Measurements from ENCODE around the gene KRTAP4-8. TPM values are rescaled to one million over a fixed set of nuclear protein-coding genes. Genes with fewer than 3 reads are reported as not detected.
"Not testable (repeated sequence)": the region's sequence is repeated elsewhere in the genome, so short reads cannot be mapped to it uniquely, and the experiment has no call there.

The KRTAP4-8 gene
- total and polyA plus RNA-seq, 2 donors (not counting 1 experiment from before 2014, with no cell fraction given): not detected

- Histone ChIP-seq H3K79me2 (ENCODE audit: control insufficient read depth, insufficient read depth, low read length) (no peaks in the 10 kb centered on the region), H3K4me2 (ENCODE audit: extremely low read depth, insufficient read depth, low read length) (no peak overlapping the region), H3K36me3 (ENCODE audit: control insufficient read depth, insufficient read depth, low read length) (no peaks in the 10 kb centered on the region), H3K4me1 (ENCODE audit: control insufficient read depth, extremely low read depth, insufficient read depth, low read length) (no peaks in the 10 kb centered on the region), H4K20me1 (ENCODE audit: control insufficient read depth, extremely low read depth, insufficient read depth, low read length) (no peaks in the 10 kb centered on the region), H3K4me3 (replicated peaks in 1 of 4; ENCODE audit: control extremely low read depth in 1 of 4, insufficient read depth in 1 of 4, low read depth in 3 of 4, low read length in 4 of 4) (no peak overlapping the region), H2AFZ (ENCODE audit: low read length) (no peak overlapping the region), H3K27ac (ENCODE audit: insufficient read depth, low read length) (no peak overlapping the region), H3K9ac (ENCODE audit: insufficient read depth, low read length) (no peak overlapping the region), H3K27me3 (ENCODE audit: control insufficient read depth, insufficient read depth, low read length) (no peaks in the 10 kb centered on the region), H3K9me3 (ENCODE audit: control insufficient read depth, insufficient read depth, low read depth, low read length) (no peaks in the 10 kb centered on the region)
- TF ChIP-seq CTCF (conservative IDR thresholded peaks at IDR 0.05 in 1 of 2, IDR thresholded peaks at IDR 0.05 in 1 of 2; ENCODE audit: low read depth in 1 of 2, low read length in 2 of 2) (no peak), EZH2 (IDR thresholded peaks at IDR 0.05; ENCODE audit: low read length, missing control alignments) (no peak)
- no peak for DNase-seq (ENCODE audit: low read depth in 2 of 2)
Observed at GRCh38 chr17:41126412-41126811, 28.5 kb upstream of the KRTAP4-8 start.

GRCh38 chr17:41125064-41125463 lies 27.1 kb upstream of the KRTAP4-8 start:
- Histone ChIP-seq H3K27ac (ENCODE audit: insufficient read depth, low read length) (no peak overlapping the region), H3K36me3 (ENCODE audit: control insufficient read depth, insufficient read depth, low read length) (no peaks in the 10 kb centered on the region), H2AFZ (ENCODE audit: low read length) (no peak overlapping the region), H3K9me3 (ENCODE audit: control insufficient read depth, insufficient read depth, low read depth, low read length) (no peaks in the 10 kb centered on the region), H3K79me2 (ENCODE audit: control insufficient read depth, insufficient read depth, low read length) (no peaks in the 10 kb centered on the region), H3K27me3 (ENCODE audit: control insufficient read depth, insufficient read depth, low read length) (no peaks in the 10 kb centered on the region), H4K20me1 (ENCODE audit: control insufficient read depth, extremely low read depth, insufficient read depth, low read length) (no peaks in the 10 kb centered on the region), H3K4me1 (ENCODE audit: control insufficient read depth, extremely low read depth, insufficient read depth, low read length) (no peaks in the 10 kb centered on the region), H3K9ac (ENCODE audit: insufficient read depth, low read length) (no peak overlapping the region), H3K4me3 (replicated peaks in 1 of 4; ENCODE audit: control extremely low read depth in 1 of 4, insufficient read depth in 1 of 4, low read depth in 3 of 4, low read length in 4 of 4) (no peak overlapping the region), H3K4me2 (ENCODE audit: extremely low read depth, insufficient read depth, low read length) (no peak overlapping the region)
- no peak for TF ChIP-seq EZH2 (IDR thresholded peaks at IDR 0.05; ENCODE audit: low read length, missing control alignments)
- no peak for TF ChIP-seq CTCF (conservative IDR thresholded peaks at IDR 0.05 in 1 of 2, IDR thresholded peaks at IDR 0.05 in 1 of 2; ENCODE audit: low read depth in 1 of 2, low read length in 2 of 2)
- no peak for DNase-seq (ENCODE audit: low read depth in 2 of 2)

DNA sequence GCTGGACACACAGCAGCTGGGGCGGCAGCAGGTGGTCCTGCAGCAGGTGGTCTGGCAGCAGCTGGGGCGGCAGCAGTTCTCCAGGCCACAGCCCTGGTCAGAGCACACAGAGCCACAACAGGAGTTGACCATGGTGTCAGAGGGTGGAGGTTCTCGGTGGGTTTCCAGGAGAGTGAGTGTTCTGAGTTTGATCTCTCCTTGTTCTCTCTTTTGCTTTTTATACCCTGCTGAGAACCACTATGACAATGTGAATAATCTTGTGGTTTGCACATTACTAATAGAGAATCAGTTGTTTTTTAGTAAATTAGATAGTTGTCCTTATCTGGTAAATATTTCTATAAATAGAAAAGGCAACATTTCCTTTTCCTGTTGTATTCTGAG lies 26.0 kb upstream of the KRTAP4-8 start, which contains the start of gene KRTAP4-12:
TSS of gene KRTAP4-12 (minus strand) at position 192 of the 381 bp plus-strand sequence. CDS start at position 132, 60 bp downstream.
- not testable (repeated sequence) for H3K79me2 ChIP-seq (ENCODE audit: control insufficient read depth, insufficient read depth, low read length); H3K27me3 ChIP-seq (ENCODE audit: control insufficient read depth, insufficient read depth, low read length); H3K4me2 ChIP-seq (ENCODE audit: extremely low read depth, insufficient read depth, low read length); H4K20me1 ChIP-seq (ENCODE audit: control insufficient read depth, extremely low read depth, insufficient read depth, low read length); H3K4me1 ChIP-seq (ENCODE audit: control insufficient read depth, extremely low read depth, insufficient read depth, low read length); H2AFZ ChIP-seq (ENCODE audit: low read length); H3K9ac ChIP-seq (ENCODE audit: insufficient read depth, low read length); H3K36me3 ChIP-seq (ENCODE audit: control insufficient read depth, insufficient read depth, low read length); H3K4me3 ChIP-seq (replicated peaks in 1 of 4; ENCODE audit: control extremely low read depth in 1 of 4, insufficient read depth in 1 of 4, low read depth in 3 of 4, low read length in 4 of 4); H3K9me3 ChIP-seq (ENCODE audit: control insufficient read depth, insufficient read depth, low read depth, low read length); H3K27ac ChIP-seq (ENCODE audit: insufficient read depth, low read length)
- peak in 1 of 2 donors; percentile 20 for DNase-seq (ENCODE audit: low read depth in 2 of 2)

GRCh38 chr17:41123292-41123990 lies 25.5 kb upstream of the KRTAP4-8 start:
- not testable (repeated sequence) for H4K20me1 ChIP-seq (ENCODE audit: control insufficient read depth, extremely low read depth, insufficient read depth, low read length); H3K9ac ChIP-seq (ENCODE audit: insufficient read depth, low read length); DNase-seq (ENCODE audit: low read depth in 2 of 2); H3K4me1 ChIP-seq (ENCODE audit: control insufficient read depth, extremely low read depth, insufficient read depth, low read length); H2AFZ ChIP-seq (ENCODE audit: low read length); H3K4me3 ChIP-seq (replicated peaks in 1 of 4; ENCODE audit: control extremely low read depth in 1 of 4, insufficient read depth in 1 of 4, low read depth in 3 of 4, low read length in 4 of 4); H3K27ac ChIP-seq (ENCODE audit: insufficient read depth, low read length); H3K4me2 ChIP-seq (ENCODE audit: extremely low read depth, insufficient read depth, low read length); H3K79me2 ChIP-seq (ENCODE audit: control insufficient read depth, insufficient read depth, low read length); H3K27me3 ChIP-seq (ENCODE audit: control insufficient read depth, insufficient read depth, low read length); H3K9me3 ChIP-seq (ENCODE audit: control insufficient read depth, insufficient read depth, low read depth, low read length); H3K36me3 ChIP-seq (ENCODE audit: control insufficient read depth, insufficient read depth, low read length)

All from fibroblast of lung (primary cell).